CD4-positive, CD25-positive, alpha-beta regulatory T cell (primary cell): Measurements from ENCODE around the gene CSF3. TPM values are rescaled to one million over a fixed set of nuclear protein-coding genes. Genes with fewer than 3 reads are reported as not detected.

ENCODE experiments used
- ATAC-seq, 2 donors: fragments of 150-1000 bp; cut with Tn5 transposase; one replicate each; pipeline ENCODE4 v1.10.0; 2021; ENCODE audit warnings: low read depth in 2 of 2, moderate number of reproducible peaks in 2 of 2, moderate library complexity in 1 of 2
- DNase-seq, 3 donors: peaks; one replicate each; pipeline versions ENCODE4 v3.0.0 to v3.0.0-alpha.2; 2012 to 2022; ENCODE audit warnings: mixed read lengths in 1 of 3
- H3K27ac ChIP-seq: one replicate; pipeline ENCODE4 v1.7.0; 2013; ENCODE audit warnings: mild to moderate bottlenecking, low read length; ENCODE audit not compliant: insufficient read depth, poor library complexity, severe bottlenecking
- H3K27me3 ChIP-seq: one replicate; pipeline ENCODE4 v1.7.0; 2013; ENCODE audit warnings: low read length; ENCODE audit not compliant: control insufficient read depth, insufficient read depth
- H3K36me3 ChIP-seq: one replicate; pipeline ENCODE4 v1.7.0; 2013; ENCODE audit warnings: mild to moderate bottlenecking, low read length, moderate library complexity; ENCODE audit not compliant: control insufficient read depth, insufficient read depth
- H3K4me1 ChIP-seq: 2 replicates; pipeline ENCODE4 v1.7.0; 2013; ENCODE audit warnings: mild to moderate bottlenecking, low read length; ENCODE audit not compliant: insufficient read depth, control insufficient read depth, poor library complexity, severe bottlenecking
- H3K4me3 ChIP-seq: one replicate; pipeline ENCODE4 v1.7.0; 2013; ENCODE audit warnings: low read depth, mild to moderate bottlenecking, low read length, moderate library complexity
- H3K9me3 ChIP-seq, 2 experiments: 1 replicate in 1 of 2; 2 replicates in 1 of 2; pipeline ENCODE4 v1.7.0; 2013; ENCODE audit warnings: low read length in 2 of 2, mild to moderate bottlenecking in 1 of 2, moderate library complexity in 1 of 2; ENCODE audit not compliant: control insufficient read depth in 2 of 2
- H3K27ac Mint-ChIP-seq, 3 donors: one replicate each; pipeline ENCODE4 v1.8.0; 2020 to 2022; ENCODE audit warnings: mild to moderate bottlenecking in 3 of 3, mixed read lengths in 3 of 3, moderate library complexity in 2 of 3
- H3K27me3 Mint-ChIP-seq: one replicate; pipeline ENCODE4 v1.8.0; 2022; ENCODE audit warnings: mild to moderate bottlenecking, mixed read lengths
- H3K36me3 Mint-ChIP-seq: one replicate; pipeline ENCODE4 v1.8.0; 2020; ENCODE audit warnings: mixed read lengths
- H3K4me1 Mint-ChIP-seq, 4 donors: one replicate each; pipeline ENCODE4 v1.8.0; 2020 to 2022; ENCODE audit warnings: mixed read lengths in 4 of 4, mild to moderate bottlenecking in 1 of 4
- H3K4me3 Mint-ChIP-seq, 4 donors: one replicate each; pipeline ENCODE4 v1.8.0; 2020 to 2022; ENCODE audit warnings: mild to moderate bottlenecking in 4 of 4, mixed read lengths in 4 of 4, moderate library complexity in 3 of 4
- H3K9me3 Mint-ChIP-seq, 7 donors: one replicate each; pipeline ENCODE4 v1.8.0; 2020 to 2022; ENCODE audit warnings: mixed read lengths in 7 of 7, mild to moderate bottlenecking in 3 of 7, moderate library complexity in 2 of 7
- polyA plus RNA-seq, 4 donors: library from polyadenylated mRNA; unstranded; fragments of 300-500 nt; fragmentation: Illumina TruSeq; gene quantifications; one replicate each; pipeline ENCODE4 v1.2.3, GENCODE V29; 2021
- total RNA-seq: library from RNA; stranded (reverse); gene quantifications from one replicate; pipeline ENCODE4 v1.2.3, GENCODE V29; 2022

CSF3 gene
- total and polyA plus RNA-seq, 5 donors from 2014 or later = not detected

DNA sequence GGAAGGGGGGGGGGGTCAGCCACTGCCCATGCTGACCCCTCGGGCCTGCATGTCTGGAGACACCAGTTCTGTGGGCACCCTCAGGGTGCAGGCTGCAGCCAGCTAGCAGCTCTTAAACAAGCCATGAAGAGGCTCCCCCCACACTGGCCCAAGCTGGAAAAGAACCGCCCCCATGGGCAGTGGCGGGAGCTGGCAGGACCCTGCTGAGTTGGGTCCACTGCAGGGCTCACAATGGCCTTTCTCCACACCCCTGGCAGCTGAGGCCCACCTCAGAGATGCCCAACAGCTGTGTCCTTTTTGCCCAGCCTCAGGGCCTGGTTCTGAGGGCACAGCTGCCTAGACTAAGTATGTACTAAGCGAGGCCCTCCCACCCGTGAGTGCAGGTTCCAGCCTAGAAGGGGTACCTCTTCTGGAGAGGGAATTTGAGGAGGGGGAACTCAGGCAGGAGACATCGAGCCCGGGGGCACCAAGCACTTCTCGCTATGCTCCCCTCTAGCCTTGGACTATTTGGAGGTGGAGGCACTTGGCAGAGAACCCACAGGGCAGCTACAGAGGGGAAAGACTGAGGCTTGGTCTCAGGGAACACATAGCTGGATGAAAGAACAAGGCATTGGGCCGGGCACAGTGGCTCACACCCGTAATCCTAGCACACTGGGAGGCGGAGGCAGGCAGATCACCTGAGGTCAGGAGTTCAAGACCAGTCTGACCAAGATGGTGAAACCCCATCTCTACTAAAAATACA is 50.7 kb downstream of the CSF3 start:
- Mint-ChIP-seq H3K27me3 (peaks cover 6% of the 10 kb centered on the region), H3K27ac (peak overlapping the region; percentile 32 to 95 (median 83)), H3K36me3 (peaks cover 4% of the 10 kb centered on the region), H3K4me3 (peak overlapping the region; percentile 62 to 91 (median 76)), H3K9me3 (peaks cover 0 to 3% (median 0%) of the 10 kb centered on the region in 7 donors), H3K4me1 (peaks cover 12 to 87% (median 62%) of the 10 kb centered on the region in 4 donors)
- H3K36me3 ChIP-seq = no peaks in the 10 kb centered on the region
- H3K27ac ChIP-seq = peak overlapping the region; percentile 23
- no peaks in the 10 kb centered on the region for H3K9me3 ChIP-seq
- no peaks in the 10 kb centered on the region for H3K27me3 ChIP-seq
- peaks cover 81% of the 10 kb centered on the region for H3K4me1 ChIP-seq
- ATAC-seq (no peak), DNase-seq (no peak)
- no peak overlapping the region for H3K4me3 ChIP-seq

Other genes with a start within 250 kb of the CSF3 start
- 146 TPM for gene IKZF3, start 151.1 kb upstream of the CSF3 start, total RNA-seq
- gene IKZF3, start 151.1 kb upstream of the CSF3 start, polyA plus RNA-seq = 10 to 100 TPM; 30.4 to 40.6 (median 34.1) TPM
- not detected for gene ZPBP2, start 147.2 kb upstream of the CSF3 start, total RNA-seq
- gene ZPBP2, start 147.2 kb upstream of the CSF3 start, polyA plus RNA-seq = not detected
- gene GSDMB, start 96.8 kb upstream of the CSF3 start, total RNA-seq = 38.0 TPM
- gene GSDMB, start 96.8 kb upstream of the CSF3 start, polyA plus RNA-seq = 1 to 10 TPM in 2 of 4 donors, under 1 TPM in 2; 0.69 to 1.8 (median 1.0) TPM
- 104 TPM for gene ORMDL3, start 87.8 kb upstream of the CSF3 start, total RNA-seq
- 100 to 1,000 TPM in 3 of 4 donors, 10 to 100 TPM in 1; 99.5 to 176 (median 127) TPM for gene ORMDL3, start 87.8 kb upstream of the CSF3 start, polyA plus RNA-seq
- not detected for gene LRRC3C, start 87.7 kb upstream of the CSF3 start, total RNA-seq
- gene LRRC3C, start 87.7 kb upstream of the CSF3 start, polyA plus RNA-seq = under 1 TPM in 1 of 4 donors, not detected in 3; 0.38 TPM
- gene GSDMA, start 52.4 kb upstream of the CSF3 start, total RNA-seq = 1.5 TPM
- 1 to 10 TPM; 1.1 to 2.8 (median 2.1) TPM for gene GSDMA, start 52.4 kb upstream of the CSF3 start, polyA plus RNA-seq
- 62.4 TPM for gene PSMD3, start 34.6 kb upstream of the CSF3 start, total RNA-seq
- 10 to 100 TPM; 47.9 to 51.0 (median 49.3) TPM for gene PSMD3, start 34.6 kb upstream of the CSF3 start, polyA plus RNA-seq
- 78.8 TPM for gene MED24, start 39.0 kb downstream of the CSF3 start, total RNA-seq
- gene MED24, start 39.0 kb downstream of the CSF3 start, polyA plus RNA-seq = 10 to 100 TPM; 34.3 to 46.1 (median 40.3) TPM
- gene THRA, start 47.5 kb downstream of the CSF3 start, total RNA-seq = 29.4 TPM
- 10 to 100 TPM; 10.7 to 15.9 (median 13.4) TPM for gene THRA, start 47.5 kb downstream of the CSF3 start, polyA plus RNA-seq
- 29.5 TPM for gene NR1D1, start 85.1 kb downstream of the CSF3 start, total RNA-seq
- gene NR1D1, start 85.1 kb downstream of the CSF3 start, polyA plus RNA-seq = 10 to 100 TPM in 1 of 4 donors, 1 to 10 TPM in 3; 4.9 to 10.1 (median 6.2) TPM
- gene MSL1, start 106.5 kb downstream of the CSF3 start, total RNA-seq = 126 TPM
- 10 to 100 TPM in 2 of 4 donors, 1 to 10 TPM in 2; 9.3 to 10.5 (median 9.8) TPM for gene MSL1, start 106.5 kb downstream of the CSF3 start, polyA plus RNA-seq
- gene CASC3, start 125.1 kb downstream of the CSF3 start, total RNA-seq = 165 TPM
- gene CASC3, start 125.1 kb downstream of the CSF3 start, polyA plus RNA-seq = 10 to 100 TPM; 42.5 to 46.6 (median 44.2) TPM
- 4.5 TPM for gene RAPGEFL1, start 162.0 kb downstream of the CSF3 start, total RNA-seq
- gene RAPGEFL1, start 162.0 kb downstream of the CSF3 start, polyA plus RNA-seq = under 1 TPM in 1 of 4 donors, not detected in 3; 0.79 TPM
- gene WIPF2, start 203.9 kb downstream of the CSF3 start, total RNA-seq = 40.7 TPM
- 10 to 100 TPM in 1 of 4 donors, 1 to 10 TPM in 3; 8.0 to 12.5 (median 9.5) TPM for gene WIPF2, start 203.9 kb downstream of the CSF3 start, polyA plus RNA-seq